Heart right ventricle (tissue), 16 donors: Measurements from ENCODE around the gene UBE2Q1. TPM values are rescaled to one million over a fixed set of nuclear protein-coding genes. Genes with fewer than 3 reads are reported as not detected.

Experiments
- ATAC-seq, 8 donors: fragments of 200-7000 bp; cut with Tn5 transposase; one replicate each; pipeline ENCODE4 v1.9.1; 2020; ENCODE audit warnings: mild to moderate bottlenecking in 8 of 8, moderate library complexity in 8 of 8, moderate number of reproducible peaks in 1 of 8
- DNase-seq, 2 donors: peaks; one replicate each; pipeline ENCODE4 v3.0.0-alpha.2; 2020
- H3K27ac ChIP-seq, 10 donors: fragments of 200-600 bp; sonication (generic) in 2 of 10; one replicate each; pipeline versions ENCODE4 v1.5.0 to v1.8.0; 2020 to 2022; ENCODE audit warnings: mild to moderate bottlenecking in 3 of 10
- H3K27me3 ChIP-seq, 7 donors: fragments of 200-600 bp; one replicate each; pipeline ENCODE4 v1.8.0; 2021 to 2022; ENCODE audit warnings: mild to moderate bottlenecking in 2 of 7
- H3K36me3 ChIP-seq, 9 donors: fragments of 200-600 bp; sonication (generic) in 1 of 9; one replicate each; pipeline versions ENCODE4 v1.5.0 to v1.8.0; 2020 to 2022; ENCODE audit warnings: mild to moderate bottlenecking in 2 of 9
- H3K4me1 ChIP-seq, 9 donors: fragments of 200-600 bp; sonication (generic) in 1 of 9; one replicate each; pipeline versions ENCODE4 v1.5.0 to v1.8.0; 2020 to 2022; ENCODE audit warnings: mild to moderate bottlenecking in 4 of 9
- H3K4me3 ChIP-seq, 10 donors: fragments of 200-600 bp; sonication (generic) in 2 of 10; one replicate each; pipeline versions ENCODE4 v1.5.0 to v1.8.0; 2020 to 2022; ENCODE audit warnings: mild to moderate bottlenecking in 7 of 10, moderate library complexity in 2 of 10
- H3K9me3 ChIP-seq, 11 donors: fragments of 200-600 bp in 10 of 11; sonication (generic) in 2 of 11; one replicate each; pipeline versions ENCODE4 v1.5.0 to v1.8.0; 2013 to 2022; ENCODE audit warnings: mild to moderate bottlenecking in 2 of 11, control low read depth in 1 of 11, moderate library complexity in 1 of 11
- CTCF ChIP-seq, 9 donors: fragments of 200-600 bp; sonication (generic) in 2 of 9; IDR thresholded peaks; one replicate each; pipeline versions ENCODE4 v1.5.0 to v1.8.0; 2021 to 2022; ENCODE audit warnings: antibody characterized with exemption in 9 of 9, mild to moderate bottlenecking in 5 of 9, moderate library complexity in 1 of 9
- WGBS, 2 donors: extraction: QIAGEN DNeasy Blood & Tissue Kit; methylation state at CpG; one replicate each; pipeline ENCODE4 v1.1.7; 2013; ENCODE audit warnings: inconsistent platforms in 1 of 2; 5-methylcytosine and 5-hydroxymethylcytosine counted together
- intact Hi-C, 10 donors: fragments of 100-400 bp; cut with DNase I; formaldehyde crosslinking; loops; one replicate each; pipeline versions ENCODE4 v1.11.1 to v1.14.2; 2022
- polyA plus RNA-seq, 2 donors: library from polyadenylated mRNA; stranded (reverse); fragments of 200-250 nt; gene quantifications; one replicate each; pipeline ENCODE4 v1.2.3, GENCODE V29; 2013
- total RNA-seq, 10 donors: library from RNA; stranded (reverse); fragmentation: NEBNext Ultra II Directional in 3 of 10; extraction: Animal tissue kit (Norgen Biotek cat#: 25700) in 3 of 10; gene quantifications; one replicate each; pipeline versions ENCODE4 v1.2.1 to v1.2.4, GENCODE V29; 2021 to 2023
- donor health status: Arrhythmogenic right ventricular cardiomyopathy.
- donor health status: ischemic (EF 13 %, LVEDD 7.1; RV severe dilation, severe dysfunction).
- donor health status: healthy with polysubstance abuse.
- donor health status: DM: no; HTN: yes; CAD: no.
- donor health status: DM: no; HTN: no; CAD: no.
- donor health status: ischemic (EF 25% LVEDD 6.9; RV normal size, moderate dysfunction).
- donor health status: ischemic (EF 25% LVEDD 5.7; RV mildly dilated, moderate dysfunction).
- donor health status: healthy.
- donor health status: DM: yes; HTN: yes; CAD: no.
- donor health status: Ischemic cardiomyopathy.
- donor health status: ischemic (EF 35%, LVEDD 5.7; RV mildly dilated, moderate dysfunction).
- donor health status: nonischemic (EF 11% LVEDD 7.7; RV severe dilation, severe dysfunction).
- donor health status: DM: yes; HTN: yes; CAD: no.
- donor health status: PGD.
- donor health status: ischemic (EF 29% LVEDD 5.4; RV normal size, mild dysfunction).
- donor health status: nonischemic (EF 23%, LVEDD 6.1; RV moderate dilation, normal function).

The UBE2Q1 gene
- total and polyA plus RNA-seq, 12 donors = 19.4 to 83.5 (median 56.0) TPM

GRCh38 chr1:154571964-154572288, 13.5 kb upstream of the UBE2Q1 start:
- H3K4me3 ChIP-seq = no peak overlapping the region
- intact Hi-C loops = no loop called here
- DNase-seq = no peak
- no peak for TF ChIP-seq CTCF (IDR thresholded peaks at IDR 0.05)
- WGBS, 2 donors = 92 to 93% methylated on average over 25 to 29 of the region's 29 CpGs
- peaks cover 3 to 21% (median 9%) of the 10 kb centered on the region in 9 donors for H3K4me1 ChIP-seq
- H3K27me3 ChIP-seq = peaks cover 0 to 21% (median 11%) of the 10 kb centered on the region in 7 donors
- no peak for ATAC-seq
- H3K27ac ChIP-seq = no peak overlapping the region
- no peaks in the 10 kb centered on the region for H3K9me3 ChIP-seq
- H3K36me3 ChIP-seq = no peaks in the 10 kb centered on the region

- WGBS, 2 donors = 95 to 96% methylated on average over 59 of the region's 59 CpGs
- Histone ChIP-seq H3K4me1 (peaks cover 3 to 17% (median 9%) of the 10 kb centered on the region in 9 donors), H3K4me3 (no peak overlapping the region), H3K27me3 (peaks cover 0 to 26% (median 11%) of the 10 kb centered on the region in 7 donors), H3K27ac (no peak overlapping the region), H3K9me3 (no peaks in the 10 kb centered on the region), H3K36me3 (no peaks in the 10 kb centered on the region)
- DNase-seq = no peak
- no peak for TF ChIP-seq CTCF (IDR thresholded peaks at IDR 0.05)
- no peak for ATAC-seq
- intact Hi-C loops = no loop called here
These were observed 12.9 kb upstream of the UBE2Q1 start for GRCh38 chr1:154571244-154571963.

- H3K36me3 ChIP-seq = no peaks in the 10 kb centered on the region
- WGBS, 2 donors = 33 to 40% methylated on average over 17 of the region's 17 CpGs
- TF ChIP-seq CTCF (IDR thresholded peaks at IDR 0.05) = no peak
- H3K27me3 ChIP-seq = peaks cover 0 to 29% (median 11%) of the 10 kb centered on the region in 7 donors
- H3K9me3 ChIP-seq = no peaks in the 10 kb centered on the region
- H3K4me3 ChIP-seq = peak overlapping the region in 5 of 10 donors; percentile 13 to 34 (median 24)
- ATAC-seq (peak in 2 of 8 donors; percentile 9 to 23), DNase-seq (no peak)
- intact Hi-C loops = loop anchor here in 8 of 10 donors (5.0 to 10.0 kb wide), 7 partner anchors 34 to 367 kb away; partner anchors contain the start of genes ADAR (in 1 of the 8) and PMVK (in 1 of the 8)
- peaks cover 3 to 14% (median 9%) of the 10 kb centered on the region in 9 donors for H3K4me1 ChIP-seq
- no peak overlapping the region for H3K27ac ChIP-seq
These were observed 9.8 kb upstream of the UBE2Q1 start for GRCh38 chr1:154568157-154568815.

GRCh38 chr1:154567386-154568156, 9.1 kb upstream of the UBE2Q1 start, which contains the start of gene CHRNB2:
CHRNB2 (plus strand) TSS chr1:154567778; CDS start chr1:154568045, 267 bp downstream.
- Histone ChIP-seq H3K4me3 (peak within 1 kb of the TSS in 5 of 10 donors; percentile 13 to 34 (median 24)), H3K9me3 (no peaks in the 10 kb centered on the region), H3K4me1 (peaks cover 3 to 14% (median 9%) of the 10 kb centered on the region in 9 donors), H3K27me3 (peaks cover 0 to 29% (median 11%) of the 10 kb centered on the region in 7 donors), H3K27ac (no peak within 1 kb of the TSS), H3K36me3 (no peaks in the 10 kb centered on the region)
- ATAC-seq (peak; percentile 92 to 98 (median 94)), DNase-seq (peak; percentile 56 to 73)
- 2 to 4% methylated on average over 53 of the region's 53 CpGs for WGBS, 2 donors
- intact Hi-C loops = loop anchor here in 8 of 10 donors (5.0 to 10.0 kb wide), 7 partner anchors 35 to 367 kb away; partner anchors contain the start of genes ADAR (in 1 of the 8) and PMVK (in 1 of the 8)
- no peak for TF ChIP-seq CTCF (IDR thresholded peaks at IDR 0.05)
